ENCODE measurements around the gene ESD.
A peak's percentile ranks its signal among the peaks of the same experiment; 100 is the strongest.

The ESD gene, protein sequence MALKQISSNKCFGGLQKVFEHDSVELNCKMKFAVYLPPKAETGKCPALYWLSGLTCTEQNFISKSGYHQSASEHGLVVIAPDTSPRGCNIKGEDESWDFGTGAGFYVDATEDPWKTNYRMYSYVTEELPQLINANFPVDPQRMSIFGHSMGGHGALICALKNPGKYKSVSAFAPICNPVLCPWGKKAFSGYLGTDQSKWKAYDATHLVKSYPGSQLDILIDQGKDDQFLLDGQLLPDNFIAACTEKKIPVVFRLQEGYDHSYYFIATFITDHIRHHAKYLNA

DNA sequence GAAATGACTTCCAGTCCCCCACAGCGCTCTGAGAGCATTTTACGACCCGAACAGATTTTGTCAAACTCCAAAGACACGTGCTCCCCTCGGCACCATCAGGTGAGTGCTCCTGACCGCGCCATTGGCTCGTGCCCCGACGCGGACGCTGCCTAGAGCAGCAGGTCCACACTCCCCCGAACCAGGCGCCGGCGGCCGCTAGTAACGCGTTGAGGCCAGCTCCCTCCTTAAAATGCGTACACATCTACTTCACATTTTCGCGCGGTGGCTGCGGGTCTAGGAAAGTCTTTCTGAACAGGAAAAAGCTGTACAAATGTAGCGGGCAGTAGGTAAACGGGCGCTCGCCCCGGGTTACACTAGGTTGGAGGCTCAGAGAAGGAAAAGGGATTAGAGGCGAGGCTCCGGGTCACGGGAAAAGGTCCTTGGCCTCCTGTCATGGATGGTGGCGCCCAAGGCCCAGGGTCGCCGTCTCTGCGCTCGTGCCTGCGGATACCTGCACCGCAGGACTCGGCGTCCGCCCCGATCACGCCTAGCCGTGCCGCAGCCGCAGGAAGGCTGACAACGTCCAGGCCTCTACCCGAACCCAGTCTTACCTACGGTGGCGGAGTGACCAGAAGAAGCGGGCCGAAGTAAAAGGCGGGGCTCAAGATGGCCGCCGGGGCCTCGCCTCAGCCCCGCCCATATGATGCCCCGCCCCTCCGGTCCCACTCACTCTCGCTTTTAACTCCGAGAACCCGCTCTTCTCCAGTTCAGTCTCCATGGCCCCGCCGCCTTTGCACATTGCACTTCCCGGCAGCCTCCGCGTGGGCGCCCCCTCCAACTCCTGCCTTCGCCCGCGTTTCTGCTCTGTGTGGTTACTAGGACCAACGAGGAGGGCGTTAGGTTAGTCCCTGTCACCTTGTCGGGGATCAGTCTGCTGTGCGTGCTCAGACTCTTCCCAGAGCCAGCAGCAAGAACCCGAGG lies at the start of gene ESD:
TSS of gene ESD (minus strand) at position 647 of the 960 bp plus-strand sequence. CDS start 5,748 bp downstream, outside the sequence.
- peaks cover 7% of the 10 kb centered on the region for H3K4me1 ChIP-seq (ENCODE audit: insufficient read depth, low read length)
- H3K9me3 ChIP-seq (ENCODE audit: control insufficient read depth, insufficient read depth, low read length), result no peaks in the 10 kb centered on the region
- H3K36me3 ChIP-seq (ENCODE audit: insufficient read depth, low read length), result no peaks in the 10 kb centered on the region; the same call in 1 of the 2 replicates
- peak within 1 kb of the TSS; percentile 83 for H3K9ac ChIP-seq (ENCODE audit: low read depth, low read length)

DNA sequence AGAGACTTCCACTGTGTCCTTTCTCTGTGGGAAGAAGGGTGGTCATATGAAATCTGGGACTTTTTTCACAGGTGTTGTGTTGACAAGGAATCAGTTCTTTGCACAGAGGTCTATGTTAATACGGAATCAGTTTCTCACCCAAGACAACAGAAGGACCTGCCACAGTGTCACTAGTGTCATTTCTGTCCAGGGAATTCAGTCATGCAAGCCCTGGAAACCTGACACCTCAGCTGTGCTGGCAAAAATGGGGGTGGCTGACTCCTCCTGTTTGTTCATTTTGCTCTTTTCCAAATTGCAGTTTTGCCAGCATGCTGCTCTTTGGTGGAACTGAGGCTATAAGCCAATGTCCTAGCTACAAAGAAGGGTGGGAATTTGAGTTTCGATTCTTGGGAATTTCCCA lies 49.8 kb upstream of the ESD start:
- no peak overlapping the region for H3K9ac ChIP-seq (ENCODE audit: low read depth, low read length)
- no peaks in the 10 kb centered on the region for H3K36me3 ChIP-seq (ENCODE audit: insufficient read depth, low read length)
- H3K4me1 ChIP-seq (ENCODE audit: insufficient read depth, low read length), result no peaks in the 10 kb centered on the region; the same call in 1 of the 2 replicates
- H3K9me3 ChIP-seq (ENCODE audit: control insufficient read depth, insufficient read depth, low read length), result no peaks in the 10 kb centered on the region

DNA sequence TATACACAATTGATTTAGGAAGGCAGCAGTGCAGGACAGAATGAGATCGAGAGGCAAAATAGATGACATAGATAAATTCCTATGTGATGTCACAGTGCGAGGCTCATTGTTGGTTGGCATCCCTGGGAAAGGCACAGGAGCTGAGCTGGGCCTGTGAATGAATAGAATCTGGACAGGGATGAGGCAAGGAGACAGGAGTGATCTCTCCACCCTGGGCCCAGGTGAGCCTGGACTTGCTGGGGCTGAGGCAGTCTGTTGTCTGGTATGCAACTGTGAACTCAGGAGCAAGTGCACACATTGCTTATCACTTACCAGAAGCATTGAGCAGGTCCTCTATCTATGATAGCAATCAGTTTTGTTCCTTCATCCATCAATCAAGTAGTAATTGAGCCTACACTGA lies 48.2 kb upstream of the ESD start:
- no peaks in the 10 kb centered on the region for H3K36me3 ChIP-seq (ENCODE audit: insufficient read depth, low read length)
- no peaks in the 10 kb centered on the region; the same call in 1 of the 2 replicates for H3K4me1 ChIP-seq (ENCODE audit: insufficient read depth, low read length)
- H3K9ac ChIP-seq (ENCODE audit: low read depth, low read length), result no peak overlapping the region
- no peaks in the 10 kb centered on the region for H3K9me3 ChIP-seq (ENCODE audit: control insufficient read depth, insufficient read depth, low read length)

DNA sequence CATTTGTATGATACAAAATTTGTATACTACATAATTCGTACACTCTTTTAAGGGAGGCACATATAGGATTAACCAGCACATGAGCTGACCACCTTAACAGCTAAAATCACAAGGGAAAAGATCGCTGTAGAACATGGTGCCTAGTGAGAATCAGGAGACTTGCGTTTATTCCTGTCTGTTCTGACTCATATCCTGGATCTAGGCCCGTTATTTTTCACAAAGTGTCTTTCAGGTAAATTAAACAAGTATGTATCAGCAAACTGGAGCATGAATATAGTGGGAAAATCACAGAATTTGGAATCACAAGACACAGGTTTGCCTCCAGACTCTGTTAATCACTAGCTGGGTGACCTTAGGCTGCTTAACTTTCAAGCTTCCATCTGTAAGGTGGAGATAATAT lies 47.5 kb upstream of the ESD start:
- Histone ChIP-seq H3K36me3 (ENCODE audit: insufficient read depth, low read length) (no peaks in the 10 kb centered on the region), H3K4me1 (ENCODE audit: insufficient read depth, low read length) (no peaks in the 10 kb centered on the region; the same call in 1 of the 2 replicates), H3K9ac (ENCODE audit: low read depth, low read length) (no peak overlapping the region), H3K9me3 (ENCODE audit: control insufficient read depth, insufficient read depth, low read length) (no peaks in the 10 kb centered on the region)

DNA sequence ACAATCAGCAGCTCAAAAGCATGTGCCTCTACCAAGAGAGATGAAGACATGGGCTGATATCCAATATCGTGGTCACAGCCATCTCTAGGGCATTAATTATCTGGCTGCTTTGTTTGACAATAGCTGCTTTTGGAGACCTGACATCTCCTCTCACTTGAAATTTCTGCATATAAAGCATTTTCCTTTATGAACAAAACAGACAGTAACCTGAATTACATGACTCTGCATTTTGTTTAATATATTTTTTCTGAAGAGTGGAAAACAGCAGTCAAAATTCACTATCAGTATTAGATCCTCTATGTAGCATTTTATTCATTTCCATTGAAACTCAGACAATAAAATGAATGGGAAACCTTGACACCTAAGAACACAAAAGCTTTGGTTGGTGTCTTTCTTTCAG lies 42.4 kb upstream of the ESD start:
- H3K36me3 ChIP-seq (ENCODE audit: insufficient read depth, low read length), result no peaks in the 10 kb centered on the region
- no peaks in the 10 kb centered on the region for H3K4me1 ChIP-seq (ENCODE audit: insufficient read depth, low read length)
- no peaks in the 10 kb centered on the region; the same call in 1 of the 2 replicates for H3K9me3 ChIP-seq (ENCODE audit: control insufficient read depth, insufficient read depth, low read length)
- H3K9ac ChIP-seq (ENCODE audit: low read depth, low read length), result no peak overlapping the region

DNA sequence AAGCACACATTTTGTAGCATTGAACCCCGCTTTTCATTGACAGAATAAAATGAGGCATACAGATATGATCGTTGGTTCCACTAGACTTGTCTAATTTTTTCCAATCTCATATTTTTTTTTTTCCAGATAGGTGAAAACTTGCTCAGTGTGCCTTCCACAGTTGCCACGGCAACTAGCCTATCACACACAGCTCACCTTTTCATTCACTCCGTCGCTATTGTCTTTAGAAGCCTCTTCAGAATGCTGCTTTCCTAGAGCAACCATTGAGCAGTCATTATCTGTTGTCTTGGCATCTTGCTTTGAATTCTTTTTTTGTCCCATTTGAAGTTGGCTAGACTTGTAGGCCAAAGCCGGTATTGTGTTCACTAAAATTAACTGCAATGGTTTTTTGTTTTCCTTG lies 37.7 kb upstream of the ESD start:
- H3K4me1 ChIP-seq (ENCODE audit: insufficient read depth, low read length), result no peaks in the 10 kb centered on the region
- H3K36me3 ChIP-seq (ENCODE audit: insufficient read depth, low read length), result no peaks in the 10 kb centered on the region
- H3K9me3 ChIP-seq (ENCODE audit: control insufficient read depth, insufficient read depth, low read length), result no peaks in the 10 kb centered on the region; the same call in 1 of the 2 replicates
- no peak overlapping the region for H3K9ac ChIP-seq (ENCODE audit: low read depth, low read length)

DNA sequence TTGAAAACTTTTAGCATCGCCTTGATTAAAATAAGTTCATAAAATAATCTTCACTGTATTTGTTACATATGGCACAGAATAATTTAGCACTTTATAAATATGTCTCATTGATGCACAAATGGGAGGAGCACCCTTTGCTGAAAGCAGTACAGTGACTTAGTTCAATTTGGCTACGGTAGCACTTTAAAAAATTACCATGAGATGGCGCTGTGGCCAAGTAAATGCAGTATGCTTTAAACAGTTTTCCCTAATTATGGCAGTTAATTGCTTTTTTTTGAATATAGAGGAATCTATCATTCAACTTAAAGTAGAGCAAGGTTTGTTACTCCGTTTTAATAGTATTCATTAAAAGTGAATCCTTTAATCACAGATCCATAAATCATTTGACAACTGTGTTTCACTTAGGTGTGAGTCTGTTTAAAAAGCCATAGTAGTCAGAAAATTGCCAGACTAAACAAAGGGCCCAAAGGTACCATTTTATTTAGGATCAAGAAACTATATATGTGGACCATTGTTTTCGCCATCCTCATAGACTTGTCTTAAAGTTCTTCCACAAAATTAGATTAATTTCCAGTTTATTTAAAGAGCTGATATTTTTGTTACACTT lies 34.7 kb upstream of the ESD start:
- no peaks in the 10 kb centered on the region for H3K4me1 ChIP-seq (ENCODE audit: insufficient read depth, low read length)
- H3K9ac ChIP-seq (ENCODE audit: low read depth, low read length), result no peak overlapping the region
- no peaks in the 10 kb centered on the region; the same call in 1 of the 2 replicates for H3K9me3 ChIP-seq (ENCODE audit: control insufficient read depth, insufficient read depth, low read length)
- no peaks in the 10 kb centered on the region for H3K36me3 ChIP-seq (ENCODE audit: insufficient read depth, low read length)

DNA sequence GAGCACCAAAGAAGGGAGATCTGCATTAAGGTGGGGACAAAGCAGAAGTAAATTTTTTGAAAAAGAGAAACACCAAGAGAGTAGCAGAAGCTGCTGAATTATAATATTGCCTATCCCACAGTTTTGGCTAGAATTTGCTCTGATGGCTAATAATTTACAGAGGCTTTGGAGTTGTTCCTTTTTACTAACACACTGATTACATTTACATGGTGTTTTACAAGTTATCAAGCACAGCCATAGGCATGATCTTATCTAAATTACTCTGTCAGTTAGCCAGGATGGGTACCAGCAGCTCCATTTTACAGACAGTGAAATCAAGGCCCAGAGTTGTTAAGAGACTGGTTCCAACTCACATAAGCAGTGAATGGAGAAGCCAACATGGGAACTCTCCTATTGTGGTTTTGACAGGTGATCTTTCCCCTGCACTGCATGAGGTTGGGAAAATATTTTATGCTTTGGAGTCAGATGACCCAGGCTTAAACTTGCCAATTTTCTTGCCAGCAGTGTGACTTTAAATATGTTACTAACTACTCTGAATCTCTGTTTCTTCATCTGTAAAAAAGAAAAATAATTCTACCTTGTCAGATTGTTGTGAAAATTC lies 33.5 kb upstream of the ESD start:
- H3K9ac ChIP-seq (ENCODE audit: low read depth, low read length), result no peak overlapping the region
- H3K4me1 ChIP-seq (ENCODE audit: insufficient read depth, low read length), result no peaks in the 10 kb centered on the region
- H3K9me3 ChIP-seq (ENCODE audit: control insufficient read depth, insufficient read depth, low read length), result no peaks in the 10 kb centered on the region; the same call in 1 of the 2 replicates
- no peaks in the 10 kb centered on the region for H3K36me3 ChIP-seq (ENCODE audit: insufficient read depth, low read length)

DNA sequence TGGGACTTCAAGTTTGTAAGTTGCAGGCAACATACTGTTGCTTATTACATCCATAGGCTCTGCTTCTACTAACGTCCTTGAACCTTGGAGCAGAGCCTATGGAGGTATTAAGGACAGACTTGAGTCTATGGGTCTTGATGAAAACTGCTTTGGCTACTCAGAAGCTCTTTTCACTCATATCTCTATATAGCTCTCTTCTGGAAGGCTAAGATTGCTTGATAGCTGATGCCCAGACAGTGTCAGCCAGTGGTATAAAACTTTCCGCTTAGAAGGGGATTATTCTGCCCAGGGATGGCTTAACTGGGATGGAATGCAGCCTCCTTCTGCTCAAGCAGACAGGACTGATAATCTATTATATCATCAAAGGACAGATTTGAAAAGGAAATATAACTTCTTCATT lies 25.6 kb upstream of the ESD start:
- Histone ChIP-seq H3K9me3 (ENCODE audit: control insufficient read depth, insufficient read depth, low read length) (no peaks in the 10 kb centered on the region), H3K36me3 (ENCODE audit: insufficient read depth, low read length) (no peaks in the 10 kb centered on the region; the same call in 1 of the 2 replicates), H3K4me1 (ENCODE audit: insufficient read depth, low read length) (no peaks in the 10 kb centered on the region), H3K9ac (ENCODE audit: low read depth, low read length) (no peak overlapping the region)

DNA sequence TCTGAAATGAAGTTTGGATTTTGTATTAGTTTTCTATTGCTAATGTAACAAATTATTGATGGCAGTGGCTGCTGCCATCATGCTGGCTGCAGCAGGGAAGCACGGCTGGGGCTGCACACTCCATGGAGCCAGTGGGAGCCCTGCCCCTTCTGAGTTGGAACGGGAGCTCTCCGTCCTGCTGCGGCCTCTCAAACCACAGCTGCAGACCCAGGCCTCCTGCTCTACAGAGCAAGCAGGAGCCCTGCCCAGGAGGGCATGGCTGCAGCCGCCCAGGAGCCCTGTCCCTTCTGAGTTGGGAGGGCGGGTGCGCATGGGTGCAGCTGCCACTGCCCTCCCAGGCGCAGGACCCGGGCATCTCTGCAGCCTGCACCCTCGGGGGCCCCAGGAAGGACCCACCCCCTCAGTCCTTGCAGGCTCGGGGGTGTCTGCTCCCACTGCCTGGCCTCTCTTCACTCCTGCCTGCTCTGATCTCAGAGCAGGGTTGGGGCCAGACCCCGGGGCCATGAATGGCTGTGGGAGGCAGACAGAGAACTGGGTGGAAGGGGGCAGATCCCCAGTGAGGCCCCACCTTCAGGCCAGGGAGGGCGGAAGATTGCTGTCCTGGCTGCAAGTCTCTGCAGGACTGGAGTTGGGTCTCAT lies 21.0 kb upstream of the ESD start:
- no peaks in the 10 kb centered on the region; the same call in 1 of the 2 replicates for H3K9me3 ChIP-seq (ENCODE audit: control insufficient read depth, insufficient read depth, low read length)
- no peaks in the 10 kb centered on the region; the same call in 1 of the 2 replicates for H3K36me3 ChIP-seq (ENCODE audit: insufficient read depth, low read length)
- H3K9ac ChIP-seq (ENCODE audit: low read depth, low read length), result no peak overlapping the region
- peaks cover 7% of the 10 kb centered on the region; the same call in 1 of the 2 replicates for H3K4me1 ChIP-seq (ENCODE audit: insufficient read depth, low read length)

DNA sequence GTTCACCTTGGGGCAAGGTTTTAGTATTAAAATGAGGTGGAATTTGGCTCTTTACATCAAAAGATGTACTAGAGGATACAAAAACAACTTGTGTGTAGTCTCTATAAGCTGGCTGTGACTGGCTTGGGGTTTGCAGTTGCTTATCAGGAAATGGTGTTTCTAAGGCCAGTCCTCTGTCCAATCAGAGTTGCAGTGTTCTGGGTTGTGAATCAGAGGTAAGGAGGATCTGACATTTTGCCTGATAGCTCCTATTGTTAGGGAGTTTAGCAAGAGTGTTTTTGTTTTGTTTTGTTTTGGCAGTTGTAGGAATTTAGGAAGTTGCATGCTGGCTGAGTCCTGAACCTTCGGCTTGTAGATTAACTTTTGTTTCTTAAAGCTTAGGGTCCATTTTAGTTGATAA lies 20.1 kb upstream of the ESD start:
- H3K9me3 ChIP-seq (ENCODE audit: control insufficient read depth, insufficient read depth, low read length), result peaks cover 3% of the 10 kb centered on the region; the same call in 1 of the 2 replicates
- H3K9ac ChIP-seq (ENCODE audit: low read depth, low read length), result no peak overlapping the region
- H3K4me1 ChIP-seq (ENCODE audit: insufficient read depth, low read length), result peaks cover 7% of the 10 kb centered on the region; the same call in 1 of the 2 replicates
- no peaks in the 10 kb centered on the region; the same call in 1 of the 2 replicates for H3K36me3 ChIP-seq (ENCODE audit: insufficient read depth, low read length)

DNA sequence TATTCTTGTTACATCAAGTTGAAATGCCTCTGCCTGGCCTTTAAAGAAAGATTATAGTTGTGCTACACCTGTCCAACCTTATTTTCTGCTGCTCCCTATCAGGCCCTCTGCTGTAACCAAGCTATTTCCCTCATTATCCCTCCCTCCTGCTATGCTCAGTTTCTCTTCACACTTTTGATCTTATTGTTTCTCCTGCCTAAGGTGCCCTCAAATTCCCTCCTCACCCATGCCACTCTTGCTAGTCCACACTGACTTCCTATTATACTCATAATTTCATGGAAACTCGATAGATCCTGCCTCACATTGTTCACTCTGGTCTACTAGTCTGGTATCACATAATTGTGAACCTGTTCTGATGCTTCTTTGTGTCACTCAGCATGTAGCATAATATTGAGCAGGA lies 19.4 kb upstream of the ESD start:
- peaks cover 7% of the 10 kb centered on the region; the same call in 1 of the 2 replicates for H3K4me1 ChIP-seq (ENCODE audit: insufficient read depth, low read length)
- H3K36me3 ChIP-seq (ENCODE audit: insufficient read depth, low read length), result no peaks in the 10 kb centered on the region; the same call in 1 of the 2 replicates
- no peak overlapping the region for H3K9ac ChIP-seq (ENCODE audit: low read depth, low read length)
- peaks cover 3% of the 10 kb centered on the region; the same call in 1 of the 2 replicates for H3K9me3 ChIP-seq (ENCODE audit: control insufficient read depth, insufficient read depth, low read length)

DNA sequence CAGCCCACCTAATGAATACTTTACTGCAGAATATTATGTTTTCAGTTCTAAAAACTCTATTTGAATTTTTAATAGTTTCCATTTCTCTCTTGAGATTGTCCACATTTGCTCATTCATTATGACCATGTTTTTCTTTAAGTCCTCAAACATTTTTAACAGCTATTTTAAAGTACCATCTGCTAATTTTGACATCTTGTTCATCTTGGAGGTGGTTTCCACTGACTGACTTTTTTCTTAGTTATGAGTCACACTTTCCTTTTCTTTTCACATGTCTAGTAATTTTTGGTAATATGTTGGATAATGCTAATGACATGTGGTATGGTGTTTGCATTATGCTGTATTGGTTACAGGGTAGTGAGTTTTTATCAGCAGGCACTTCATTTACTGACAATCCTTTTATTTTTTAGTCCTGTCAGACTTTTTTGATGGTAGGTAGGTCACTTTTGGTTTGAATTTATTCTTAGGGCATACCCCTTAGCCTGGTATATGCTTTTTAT lies 15.4 kb upstream of the ESD start:
- Histone ChIP-seq H3K9ac (ENCODE audit: low read depth, low read length) (no peak overlapping the region), H3K4me1 (ENCODE audit: insufficient read depth, low read length) (peaks cover 6% of the 10 kb centered on the region; the same call in 1 of the 2 replicates), H3K9me3 (ENCODE audit: control insufficient read depth, insufficient read depth, low read length) (peaks cover 3% of the 10 kb centered on the region; the same call in 1 of the 2 replicates), H3K36me3 (ENCODE audit: insufficient read depth, low read length) (no peaks in the 10 kb centered on the region)
